GM12801 (cell line): ENCODE results near the gene ZNF615.

ENCODE experiments used
- TF ChIP-seq, protein P1 (sequence below): IDR thresholded peaks from one replicate; pipeline ENCODE4 v1.5.1; 2011; ENCODE audit warnings: control low read depth; ENCODE audit not compliant: insufficient read length; ENCODE audit errors: extremely low read depth

ZNF615 gene

GRCh38 chr19:52022193-52022592 is 14.2 kb upstream of the ZNF615 start:
- TF ChIP-seq, protein P1, sequence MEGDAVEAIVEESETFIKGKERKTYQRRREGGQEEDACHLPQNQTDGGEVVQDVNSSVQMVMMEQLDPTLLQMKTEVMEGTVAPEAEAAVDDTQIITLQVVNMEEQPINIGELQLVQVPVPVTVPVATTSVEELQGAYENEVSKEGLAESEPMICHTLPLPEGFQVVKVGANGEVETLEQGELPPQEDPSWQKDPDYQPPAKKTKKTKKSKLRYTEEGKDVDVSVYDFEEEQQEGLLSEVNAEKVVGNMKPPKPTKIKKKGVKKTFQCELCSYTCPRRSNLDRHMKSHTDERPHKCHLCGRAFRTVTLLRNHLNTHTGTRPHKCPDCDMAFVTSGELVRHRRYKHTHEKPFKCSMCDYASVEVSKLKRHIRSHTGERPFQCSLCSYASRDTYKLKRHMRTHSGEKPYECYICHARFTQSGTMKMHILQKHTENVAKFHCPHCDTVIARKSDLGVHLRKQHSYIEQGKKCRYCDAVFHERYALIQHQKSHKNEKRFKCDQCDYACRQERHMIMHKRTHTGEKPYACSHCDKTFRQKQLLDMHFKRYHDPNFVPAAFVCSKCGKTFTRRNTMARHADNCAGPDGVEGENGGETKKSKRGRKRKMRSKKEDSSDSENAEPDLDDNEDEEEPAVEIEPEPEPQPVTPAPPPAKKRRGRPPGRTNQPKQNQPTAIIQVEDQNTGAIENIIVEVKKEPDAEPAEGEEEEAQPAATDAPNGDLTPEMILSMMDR = no peak

DNA sequence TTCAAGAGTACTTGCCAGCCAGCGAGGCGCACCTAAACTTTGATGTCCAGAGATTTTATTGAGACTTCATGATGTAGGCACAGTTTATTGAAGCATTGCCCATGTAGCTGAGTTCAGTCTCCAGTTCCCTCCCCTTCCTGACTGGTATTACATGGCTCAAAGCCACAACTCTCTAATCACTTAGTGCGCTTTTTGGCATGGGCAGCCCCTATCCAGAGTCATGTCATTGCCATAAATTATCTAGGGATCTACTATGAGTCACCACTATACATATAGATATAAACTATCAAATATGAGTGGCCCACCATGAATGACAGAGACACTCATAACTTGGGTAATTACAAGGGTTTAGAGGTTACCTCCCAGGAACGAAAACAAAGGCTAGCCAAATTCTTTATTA is 12.5 kb upstream of the ZNF615 start:
- TF ChIP-seq, protein P1 = no peak

DNA sequence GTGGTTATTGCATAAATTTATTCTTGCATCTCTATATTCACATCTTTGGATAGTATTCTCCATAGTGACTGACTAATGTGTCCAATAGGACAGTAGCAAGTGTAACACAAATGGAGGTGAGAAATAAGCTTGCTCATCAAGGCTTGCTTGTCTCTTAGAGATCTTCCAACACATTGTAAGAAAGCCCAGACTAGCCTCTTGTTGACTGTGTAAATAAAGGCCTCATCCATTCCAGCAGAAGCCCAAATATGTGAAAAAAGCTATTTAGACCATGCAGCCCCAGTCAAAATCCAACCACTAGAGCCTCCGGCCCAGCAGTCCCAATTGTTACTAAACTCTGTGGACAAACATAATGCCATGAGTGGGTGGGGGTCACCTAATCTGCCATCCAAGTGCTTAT is 2.7 kb upstream of the ZNF615 start:
- TF ChIP-seq, protein P1 = no peak

DNA sequence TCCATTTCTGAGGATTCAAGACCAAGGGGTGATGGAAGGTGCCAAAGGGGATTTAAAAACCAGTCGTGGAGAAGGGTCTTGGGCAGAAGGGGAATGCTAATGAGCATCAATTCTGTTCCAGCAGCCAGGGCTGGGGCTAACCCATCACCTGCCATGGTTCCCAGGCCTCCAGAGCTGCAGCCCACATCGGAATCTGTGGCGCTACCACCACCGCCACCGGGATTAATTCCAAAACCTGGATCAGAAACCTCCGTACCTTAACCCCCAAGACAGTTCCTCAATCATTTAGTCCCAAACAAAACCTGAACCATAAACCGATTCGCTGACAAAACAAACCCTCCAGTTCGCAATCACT is 583 bp downstream of the ZNF615 start:
- TF ChIP-seq, protein P1 = no peak

GRCh38 chr19:51994048-51994644 is 13.9 kb downstream of the ZNF615 start:
- TF ChIP-seq, protein P1 = no peak

DNA sequence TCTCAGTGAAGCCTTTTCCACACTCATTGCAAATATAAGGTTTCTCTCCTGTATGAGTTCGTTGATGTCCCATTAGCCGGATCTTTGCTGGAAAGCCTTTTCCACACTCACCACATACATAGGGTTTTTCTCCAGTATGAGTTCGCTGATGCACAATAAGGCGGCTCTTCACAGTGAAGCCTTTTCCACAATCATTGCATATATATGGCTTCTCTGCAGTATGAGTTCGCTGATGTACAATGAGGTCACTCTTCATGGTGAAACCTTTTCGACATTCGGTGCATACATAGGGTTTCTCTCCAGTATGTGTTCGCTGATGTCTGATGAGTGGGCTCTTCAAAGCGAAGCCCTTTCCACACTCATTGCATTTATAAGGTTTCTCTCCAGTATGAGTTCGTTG is 14.6 kb downstream of the ZNF615 start:
- TF ChIP-seq, protein P1 = no peak

DNA sequence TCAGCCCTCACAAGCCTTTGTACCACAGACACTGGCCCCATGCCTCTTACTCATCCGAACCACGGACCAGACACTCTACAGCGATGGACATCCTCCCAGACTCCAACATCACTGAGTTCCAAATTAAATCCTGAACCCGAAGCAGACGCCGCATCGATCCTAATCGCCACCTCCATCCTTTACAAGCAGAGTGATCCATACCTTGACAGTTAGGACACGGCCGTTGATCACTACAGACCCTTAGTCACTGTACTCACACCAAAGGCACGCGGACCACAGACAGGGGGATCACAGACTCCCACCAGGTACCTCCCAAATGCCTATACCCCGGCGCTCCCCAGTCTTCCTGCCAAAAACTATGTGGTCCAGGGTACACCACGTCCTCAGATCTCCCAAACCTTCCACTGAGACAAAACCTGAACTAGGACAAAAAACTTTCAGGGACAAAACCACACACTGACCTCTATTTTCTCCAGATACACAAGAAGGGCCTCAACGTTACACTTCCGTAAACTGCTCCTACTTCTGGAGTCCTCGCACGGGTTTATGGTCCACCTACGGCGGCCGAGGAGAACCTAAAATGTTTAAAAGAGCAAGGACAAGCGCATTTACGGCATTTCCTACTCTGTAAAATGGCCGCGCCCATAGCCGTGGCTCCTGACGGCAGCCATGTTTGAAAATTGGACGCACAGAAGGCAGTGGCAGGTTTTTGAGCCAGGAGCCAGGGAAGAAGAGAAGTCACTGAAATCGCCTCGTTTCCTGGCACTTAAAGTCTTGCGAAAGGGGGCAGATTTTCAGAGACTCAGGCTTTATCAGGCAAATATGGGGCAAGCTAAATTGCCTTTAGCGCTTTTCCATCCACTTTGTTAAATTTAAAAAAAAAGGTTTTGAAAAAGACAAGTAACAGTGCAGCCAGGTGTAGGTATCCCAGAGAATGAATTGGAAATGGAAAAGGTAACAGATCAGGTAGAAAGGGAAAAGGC is 21.4 kb downstream of the ZNF615 start, which contains the start of gene ZNF350:
Gene ZNF350, minus strand, starts transcription at position 532 of the 983 bp plus-strand sequence. CDS start 12,480 bp downstream, outside the sequence.
- TF ChIP-seq, protein P1 = no peak
